GM18517 (cell line): Measurements from ENCODE around the gene TTC12.

Source experiments
- ATAC-seq: cut with Tn5 transposase; IDR thresholded peaks from one replicate; pipeline ENCODE4 v1.9.1; 2021; ENCODE audit warnings: mild to moderate bottlenecking, moderate library complexity; ENCODE audit not compliant: unreplicated experiment

The TTC12 gene

GRCh38 chr11:113400631-113401230, 86.3 kb downstream of the TTC12 start:
- ATAC-seq = no peak

- no peak for ATAC-seq
Observed at GRCh38 chr11:113401718-113402117, 87.3 kb downstream of the TTC12 start.

DNA sequence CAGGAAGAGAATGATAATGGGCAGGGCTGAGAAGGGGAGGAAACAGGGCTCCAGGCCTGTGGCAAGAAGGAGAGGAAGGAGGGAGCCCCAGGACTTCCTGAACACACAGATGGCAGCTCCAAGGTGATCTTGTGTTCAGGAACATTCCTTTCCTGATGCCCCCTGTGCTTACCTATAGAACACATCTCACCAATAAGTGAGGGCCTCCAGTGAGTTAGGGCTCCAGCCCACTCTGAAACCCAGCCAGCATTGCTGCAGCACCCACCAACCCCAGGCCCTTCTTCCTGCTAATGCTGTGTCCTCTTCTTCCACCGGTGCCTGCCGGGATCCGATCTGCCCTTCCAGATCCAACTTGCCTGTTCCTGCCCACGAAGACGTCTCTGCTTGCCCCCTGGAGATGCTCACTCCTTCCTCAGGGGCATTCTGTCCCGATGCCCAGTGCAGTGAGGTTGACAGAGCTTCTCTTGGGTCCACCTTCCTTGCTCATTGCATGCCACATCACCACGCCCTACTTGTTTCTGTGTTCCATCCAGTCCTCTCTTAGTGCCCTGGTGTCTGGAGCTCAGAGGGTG, 90.6 kb downstream of the TTC12 start:
- no peak for ATAC-seq

DNA sequence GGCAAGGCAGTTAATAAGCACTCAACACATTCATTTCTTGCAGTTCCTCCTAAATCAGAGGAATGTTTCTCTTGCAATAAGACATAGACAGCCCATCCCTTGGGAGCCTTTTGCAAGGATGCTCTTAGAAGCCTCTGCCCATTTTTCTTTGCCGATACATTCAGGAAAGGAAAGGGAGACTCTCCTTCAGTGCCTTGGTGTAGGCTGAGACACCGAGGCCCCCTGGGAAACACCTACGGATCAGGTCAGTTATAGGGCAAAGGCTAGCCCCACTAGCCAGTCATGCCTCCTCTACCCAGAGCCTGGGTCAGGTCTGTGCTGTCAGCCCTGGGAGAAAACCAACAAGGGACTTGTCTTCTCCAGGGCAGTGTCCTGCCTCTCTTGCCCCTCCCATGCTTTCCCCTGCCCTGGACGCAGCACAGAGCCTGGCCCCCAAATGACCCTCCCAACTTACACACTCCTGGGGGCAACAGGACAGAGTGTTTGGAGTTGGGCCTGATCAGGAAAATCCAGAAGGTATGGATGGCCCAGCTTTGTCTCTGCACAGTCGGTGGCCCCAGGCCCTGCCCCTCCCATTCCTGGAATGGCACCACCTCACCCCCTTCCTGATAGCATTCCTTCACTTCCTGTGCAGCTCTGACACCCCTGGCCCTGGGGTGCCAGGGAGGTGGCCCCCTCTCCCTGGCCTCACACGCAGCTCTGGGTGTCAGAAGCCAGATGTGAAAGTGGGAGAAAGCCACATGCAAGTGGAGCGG, 91.5 kb downstream of the TTC12 start:
- no peak for ATAC-seq

- no peak for ATAC-seq
Observed at GRCh38 chr11:113407163-113407562, 92.8 kb downstream of the TTC12 start.

DNA sequence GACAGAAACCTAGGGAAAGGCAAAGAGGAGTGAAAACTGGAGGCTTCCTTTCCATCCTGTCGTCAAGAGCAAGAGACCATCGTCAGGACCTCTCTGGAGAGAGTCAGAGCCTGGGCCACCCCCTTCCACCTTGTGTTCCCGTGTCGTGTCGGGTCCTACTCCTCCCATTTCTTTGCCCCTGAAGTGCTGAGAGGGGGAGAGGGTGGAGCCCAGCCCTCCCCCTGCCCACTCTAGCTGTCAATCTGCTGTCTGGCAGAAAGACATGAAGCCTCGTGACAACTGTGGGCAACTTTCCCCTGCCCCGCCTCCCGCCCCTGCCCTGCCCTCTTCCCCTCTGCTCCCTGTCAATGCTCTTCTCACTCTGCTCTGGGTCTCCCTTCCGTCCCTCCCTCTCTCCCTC, 93.8 kb downstream of the TTC12 start:
- ATAC-seq = no peak

DNA sequence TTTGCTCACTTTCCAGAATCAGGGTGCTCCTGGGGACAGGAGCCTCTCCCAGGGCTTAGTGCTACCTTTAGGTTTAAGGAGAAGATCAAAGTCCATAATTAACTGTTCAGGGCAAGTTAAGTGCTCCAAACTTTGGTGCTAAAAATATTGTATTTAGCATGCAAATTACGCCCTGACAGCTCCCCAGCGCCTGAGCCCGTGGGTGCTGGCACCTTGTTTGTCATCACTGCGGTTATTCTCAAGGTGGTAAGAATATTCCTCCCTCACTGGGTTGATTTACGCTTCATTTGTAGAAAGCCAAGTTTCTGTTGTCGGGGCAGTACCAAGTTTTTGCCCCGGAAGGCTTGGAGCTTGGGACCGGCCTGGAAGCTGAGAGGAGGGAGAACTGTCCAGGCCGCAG, 94.5 kb downstream of the TTC12 start:
- no peak for ATAC-seq

- ATAC-seq = no peak
Observed at GRCh38 chr11:113409526-113409925, 95.1 kb downstream of the TTC12 start.

DNA sequence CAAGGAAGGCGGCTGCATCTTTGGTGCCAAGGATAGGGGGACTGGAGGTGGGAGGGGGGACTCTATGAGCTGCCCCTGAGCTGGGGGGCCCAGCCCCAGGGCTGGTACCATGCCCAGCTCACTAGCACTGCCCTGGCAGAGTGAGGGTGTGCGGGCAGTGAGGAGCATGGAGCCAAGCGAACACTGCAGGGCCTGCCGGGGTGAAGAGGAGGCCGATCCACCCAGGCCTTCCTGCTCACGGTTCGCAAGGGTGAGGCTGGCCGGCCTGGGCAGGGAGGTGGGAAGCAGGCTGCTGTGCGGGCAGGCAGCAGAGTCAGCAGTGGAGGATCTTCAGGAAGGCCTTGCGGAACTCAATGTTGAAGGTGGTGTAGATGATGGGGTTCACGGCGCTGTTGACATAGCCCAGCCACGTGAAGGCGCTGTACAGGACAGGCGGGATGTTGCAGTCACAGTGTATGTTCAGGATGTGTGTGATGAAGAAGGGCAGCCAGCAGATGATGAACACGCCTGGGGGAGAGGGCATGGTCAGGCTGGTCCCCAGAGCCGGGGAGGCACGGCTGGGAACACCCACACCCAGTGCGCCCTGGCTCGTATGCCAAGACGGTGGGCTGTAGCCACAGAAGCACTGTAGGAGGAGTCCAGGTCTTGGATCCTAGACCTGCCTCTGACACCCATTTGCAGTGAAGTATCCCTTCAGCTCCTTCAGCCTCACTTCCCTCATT, 96.2 kb downstream of the TTC12 start:
- ATAC-seq = no peak

- ATAC-seq = no peak
Observed at GRCh38 chr11:113411536-113411935, 97.2 kb downstream of the TTC12 start.

- no peak for ATAC-seq
Observed at GRCh38 chr11:113412675-113413074, 98.3 kb downstream of the TTC12 start.

DNA sequence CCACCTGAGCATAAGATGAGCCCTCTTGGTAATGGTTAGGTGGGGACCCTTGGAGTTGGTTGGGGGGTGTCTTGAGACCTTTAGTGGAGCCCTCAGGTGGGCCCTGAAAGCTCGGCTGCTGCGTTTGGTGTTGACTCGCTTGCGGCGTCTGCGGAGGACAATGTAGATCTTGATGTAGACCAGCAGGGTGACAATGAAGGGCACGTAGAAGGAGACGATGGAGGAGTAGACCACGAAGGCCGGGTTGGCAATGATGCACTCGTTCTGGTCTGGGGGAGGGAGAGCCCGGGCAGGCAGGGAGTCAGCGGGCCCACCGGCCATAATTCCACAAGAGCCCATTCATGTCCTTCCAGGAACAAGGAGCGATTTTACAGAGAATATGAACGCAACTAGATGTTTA, 101.0 kb downstream of the TTC12 start:
- ATAC-seq = no peak
